SKM-1 treated with dmso at 0.1 percent for 144 hours (cell line): Measurements from ENCODE around the gene NAV1.

Experiments used
- DNase-seq: peaks from one replicate; lab custom pipeline; 2025; ENCODE audit not compliant: unreplicated experiment; lab: John Stamatoyannopoulos, UW

NAV1 gene

GRCh38 chr1:201525193-201525778, 13.6 kb upstream of the NAV1 start:
- no peak for DNase-seq

GRCh38 chr1:201527879-201528278, 11.0 kb upstream of the NAV1 start:
- DNase-seq, result no peak

GRCh38 chr1:201528631-201529252, 10.2 kb upstream of the NAV1 start:
- no peak for DNase-seq

- peak; percentile 71 for DNase-seq
Measured at GRCh38 chr1:201530741-201531531, 8.0 kb upstream of the NAV1 start.

GRCh38 chr1:201531551-201532425, 7.1 kb upstream of the NAV1 start:
- DNase-seq, result no peak

- DNase-seq, result no peak
Measured at GRCh38 chr1:201533836-201534235, 5.1 kb upstream of the NAV1 start.

- peak; percentile 25 for DNase-seq
Measured at GRCh38 chr1:201535046-201535918, 3.6 kb upstream of the NAV1 start.

- no peak for DNase-seq
Measured at GRCh38 chr1:201535919-201536245, 3.0 kb upstream of the NAV1 start.

GRCh38 chr1:201536558-201536957, 2.4 kb upstream of the NAV1 start:
- DNase-seq, result no peak

- no peak for DNase-seq
Measured at GRCh38 chr1:201537028-201537427, 1.9 kb upstream of the NAV1 start.

- DNase-seq, result no peak
Measured at GRCh38 chr1:201537467-201537866, 1.5 kb upstream of the NAV1 start.

GRCh38 chr1:201537891-201538611, 876 bp upstream of the NAV1 start:
- no peak for DNase-seq

- no peak for DNase-seq
Measured at GRCh38 chr1:201539561-201540431, 869 bp downstream of the NAV1 start.

GRCh38 chr1:201540846-201541735, 2.2 kb downstream of the NAV1 start:
- no peak for DNase-seq

GRCh38 chr1:201542309-201543035, 3.5 kb downstream of the NAV1 start:
- no peak for DNase-seq

- DNase-seq, result peak; percentile 62
Measured at GRCh38 chr1:201543871-201544642, 5.1 kb downstream of the NAV1 start.
